ENCODE measurements around the gene FTSJ1.

FTSJ1 gene

GRCh38 chrX:48530736-48531135, 54.7 kb downstream of the FTSJ1 start:
- no peak for DNase-seq

DNA sequence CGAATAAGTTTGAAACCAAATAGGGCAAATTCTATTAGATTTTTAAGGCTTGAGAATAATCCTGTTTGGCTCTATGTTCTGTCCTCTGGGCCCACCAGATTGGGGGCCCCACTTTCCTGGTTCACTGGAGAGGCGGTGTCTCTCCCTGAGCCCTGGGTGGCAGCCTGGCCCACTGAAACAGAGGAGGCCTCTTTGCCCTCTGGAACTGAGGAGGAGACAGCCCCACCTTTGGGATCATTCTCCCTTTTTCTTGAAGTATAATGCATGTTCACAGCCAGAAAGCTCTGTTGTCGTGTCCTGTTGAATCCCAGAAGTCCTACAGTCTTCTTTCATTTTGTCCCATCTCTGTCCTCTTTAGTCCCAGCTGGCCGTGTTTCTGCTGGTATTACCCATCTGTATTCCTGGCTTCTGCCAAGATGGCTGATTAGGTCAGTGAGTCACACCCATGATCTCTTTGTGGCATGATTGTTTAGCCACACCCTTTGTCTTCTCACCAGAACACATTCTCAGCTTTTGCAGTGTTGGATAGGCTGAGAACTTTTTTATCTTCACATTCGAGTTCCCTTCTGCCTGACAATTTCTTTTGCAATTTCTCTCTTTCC, 55.5 kb downstream of the FTSJ1 start:
- no peak for DNase-seq

DNA sequence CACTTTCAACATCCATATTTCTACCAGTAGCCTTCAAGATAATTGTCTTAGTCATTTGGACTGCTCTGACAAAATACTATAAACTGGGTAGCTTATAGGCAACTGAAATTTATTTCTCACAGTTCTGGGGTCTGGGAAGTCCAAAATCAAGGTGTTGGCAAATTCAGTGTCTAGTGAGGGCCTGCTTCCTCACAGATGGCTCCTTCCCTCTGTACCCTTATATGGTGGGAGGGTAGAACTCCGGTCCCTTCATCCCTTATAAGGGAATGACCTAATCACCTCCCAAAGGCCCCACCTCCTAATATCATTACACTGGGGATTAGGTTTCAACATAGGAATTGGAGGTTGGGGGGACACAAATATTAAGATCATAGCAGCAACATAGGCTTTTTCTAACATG, 56.2 kb downstream of the FTSJ1 start:
- no peak for DNase-seq

GRCh38 chrX:48533165-48533564, 57.2 kb downstream of the FTSJ1 start:
- DNase-seq = no peak

All from DMS79 treated with DMSO at 0.1 percent for 48 hours (cell line).